Fibroblast of lung (primary cell): ENCODE data around the gene THEM5. TPM values are rescaled to one million over a fixed set of nuclear protein-coding genes. Genes with fewer than 3 reads are reported as not detected.
A peak's percentile ranks its signal among the peaks of the same experiment; 100 is the strongest.

Experiments
- DNase-seq, 2 donors: peaks; one replicate each; pipeline versions ENCODE4 v3.0.0 to v3.0.0-alpha.2; 2010; ENCODE audit warnings: low read depth in 2 of 2
- H2AFZ ChIP-seq: 2 replicates; pipeline ENCODE4 v1.5.1; 2012; ENCODE audit warnings: low read length, control low read depth, inconsistent platforms
- H3K27ac ChIP-seq: 2 replicates; pipeline ENCODE4 v1.5.1; 2011; ENCODE audit warnings: low read length, control low read depth; ENCODE audit not compliant: insufficient read depth
- H3K27me3 ChIP-seq: 2 replicates; pipeline ENCODE4 v1.5.1; 2011; ENCODE audit warnings: mild to moderate bottlenecking, low read length; ENCODE audit not compliant: control insufficient read depth, insufficient read depth
- H3K36me3 ChIP-seq: 2 replicates; pipeline ENCODE4 v1.5.1; 2011; ENCODE audit warnings: low read length; ENCODE audit not compliant: control insufficient read depth, insufficient read depth
- H3K4me1 ChIP-seq: 2 replicates; pipeline ENCODE4 v1.5.1; 2011; ENCODE audit warnings: low read length; ENCODE audit not compliant: control insufficient read depth, insufficient read depth; ENCODE audit errors: extremely low read depth
- H3K4me2 ChIP-seq: 2 replicates; pipeline ENCODE4 v1.5.1; 2011; ENCODE audit warnings: low read length, control low read depth; ENCODE audit not compliant: insufficient read depth; ENCODE audit errors: extremely low read depth
- H3K4me3 ChIP-seq, 4 experiments: fragments of 200-600 bp in 1 of 4; sonication (generic) in 1 of 4; replicated peaks in 1 of 4; 2 replicates each; pipeline ENCODE4 v1.5.1; 2011 to 2016; ENCODE audit warnings: low read length in 4 of 4, low read depth in 3 of 4, mild to moderate bottlenecking in 3 of 4, control low read depth in 2 of 4, inconsistent platforms in 1 of 4, mixed read lengths in 1 of 4; ENCODE audit not compliant: insufficient read depth in 1 of 4; ENCODE audit errors: control extremely low read depth in 1 of 4
- H3K79me2 ChIP-seq: 2 replicates; pipeline ENCODE4 v1.5.1; 2012; ENCODE audit warnings: mild to moderate bottlenecking, low read length, inconsistent platforms; ENCODE audit not compliant: control insufficient read depth, insufficient read depth
- H3K9ac ChIP-seq: 2 replicates; pipeline ENCODE4 v1.5.1; 2011; ENCODE audit warnings: mild to moderate bottlenecking, low read length, control low read depth; ENCODE audit not compliant: insufficient read depth
- H3K9me3 ChIP-seq: 2 replicates; pipeline ENCODE4 v1.5.1; 2012; ENCODE audit warnings: low read depth, low read length; ENCODE audit not compliant: control insufficient read depth, insufficient read depth
- H4K20me1 ChIP-seq: 2 replicates; pipeline ENCODE4 v1.5.1; 2011; ENCODE audit warnings: low read length; ENCODE audit not compliant: control insufficient read depth, insufficient read depth; ENCODE audit errors: extremely low read depth
- EZH2 ChIP-seq: IDR thresholded peaks from 2 replicates; pipeline ENCODE4 v1.5.1; 2012; ENCODE audit warnings: low read length, control low read depth, mild to moderate bottlenecking; ENCODE audit errors: missing control alignments
- polyA plus RNA-seq, 2 donors: library from polyadenylated mRNA; depleted of rRNA in 1 of 2; stranded (reverse) in 1 of 2; unstranded in 1 of 2; fragments of >200 nt; gene quantifications; 2 replicates each; pipeline ENCODE4 v1.2.1, GENCODE V29; 2011 to 2012; ENCODE audit warnings: missing spikeins in 1 of 2
- total RNA-seq: library from RNA; depleted of rRNA; stranded (reverse); fragments of >200 nt; gene quantifications from 2 replicates; pipeline ENCODE4 v1.2.1, GENCODE V29; 2014
- TF ChIP-seq, protein P1 (sequence below), 2 donors: IDR thresholded peaks in 1 of 2; conservative IDR thresholded peaks in 1 of 2; 1 replicate in 1 of 2; 2 replicates in 1 of 2; pipeline ENCODE4 v1.5.1; 2011 to 2012; ENCODE audit warnings: low read length in 2 of 2, control low read depth in 1 of 2, inconsistent platforms in 1 of 2, low read depth in 1 of 2, mild to moderate bottlenecking in 1 of 2

Gene THEM5
- total and polyA plus RNA-seq, 2 donors (not counting 1 experiment from before 2014, with no cell fraction given), result not detected

DNA sequence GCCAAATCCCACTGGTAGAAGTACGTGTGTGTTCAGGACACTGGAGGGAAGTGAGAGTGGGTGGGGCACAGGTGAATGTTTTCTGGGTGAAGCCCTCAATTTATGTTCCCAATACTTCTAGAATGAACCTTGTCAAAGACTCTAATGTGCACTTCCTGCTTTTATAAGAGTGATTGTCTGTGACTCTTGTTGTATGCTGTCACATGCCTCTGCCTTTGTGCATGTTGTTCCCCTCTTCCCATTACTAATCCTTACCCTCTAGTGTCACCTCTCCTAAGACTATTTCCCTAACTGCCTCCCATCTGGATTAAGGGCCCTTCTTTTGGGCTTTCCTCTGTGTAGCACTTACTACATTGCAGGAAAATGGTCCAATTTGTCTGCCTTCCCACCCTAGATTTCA lies 45.7 kb downstream of the THEM5 start:
- Histone ChIP-seq H4K20me1 (no peaks in the 10 kb centered on the region), H3K79me2 (no peaks in the 10 kb centered on the region), H3K4me1 (no peaks in the 10 kb centered on the region), H3K27me3 (peaks cover 45% of the 10 kb centered on the region), H3K36me3 (no peaks in the 10 kb centered on the region), H3K9me3 (no peaks in the 10 kb centered on the region), H3K4me2 (no peak overlapping the region), H2AFZ (no peak overlapping the region), H3K27ac (no peak overlapping the region), H3K9ac (no peak overlapping the region), H3K4me3 (no peak overlapping the region)
- DNase-seq, result no peak
- no peak for TF ChIP-seq EZH2
- TF ChIP-seq, protein P1, sequence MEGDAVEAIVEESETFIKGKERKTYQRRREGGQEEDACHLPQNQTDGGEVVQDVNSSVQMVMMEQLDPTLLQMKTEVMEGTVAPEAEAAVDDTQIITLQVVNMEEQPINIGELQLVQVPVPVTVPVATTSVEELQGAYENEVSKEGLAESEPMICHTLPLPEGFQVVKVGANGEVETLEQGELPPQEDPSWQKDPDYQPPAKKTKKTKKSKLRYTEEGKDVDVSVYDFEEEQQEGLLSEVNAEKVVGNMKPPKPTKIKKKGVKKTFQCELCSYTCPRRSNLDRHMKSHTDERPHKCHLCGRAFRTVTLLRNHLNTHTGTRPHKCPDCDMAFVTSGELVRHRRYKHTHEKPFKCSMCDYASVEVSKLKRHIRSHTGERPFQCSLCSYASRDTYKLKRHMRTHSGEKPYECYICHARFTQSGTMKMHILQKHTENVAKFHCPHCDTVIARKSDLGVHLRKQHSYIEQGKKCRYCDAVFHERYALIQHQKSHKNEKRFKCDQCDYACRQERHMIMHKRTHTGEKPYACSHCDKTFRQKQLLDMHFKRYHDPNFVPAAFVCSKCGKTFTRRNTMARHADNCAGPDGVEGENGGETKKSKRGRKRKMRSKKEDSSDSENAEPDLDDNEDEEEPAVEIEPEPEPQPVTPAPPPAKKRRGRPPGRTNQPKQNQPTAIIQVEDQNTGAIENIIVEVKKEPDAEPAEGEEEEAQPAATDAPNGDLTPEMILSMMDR (conservative IDR thresholded peaks at IDR 0.05 in 1 of 2, IDR thresholded peaks at IDR 0.05 in 1 of 2; ENCODE audit: low read depth in 1 of 2, low read length in 2 of 2), result no peak

DNA sequence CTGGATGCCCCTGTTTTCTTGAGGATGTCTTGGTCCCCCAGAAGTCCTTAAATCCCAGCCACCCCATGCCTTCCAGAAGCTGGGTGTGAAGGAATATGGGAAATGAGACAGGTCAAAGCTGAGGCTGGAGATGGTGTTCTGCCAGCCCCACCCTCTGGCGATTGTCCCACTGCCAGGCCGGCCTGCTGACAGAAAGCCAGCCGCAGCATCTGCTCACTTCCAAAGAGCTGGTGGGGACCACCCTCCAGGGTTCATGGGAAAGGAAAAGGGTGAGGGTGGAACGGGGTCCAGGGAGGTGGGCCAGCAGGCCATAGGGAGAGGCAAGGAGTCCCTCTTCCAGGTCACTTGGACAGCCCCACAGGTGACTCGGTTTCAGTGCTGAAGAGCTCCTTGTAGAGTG lies 46.4 kb downstream of the THEM5 start:
- H2AFZ ChIP-seq, result no peak overlapping the region
- no peak overlapping the region for H3K9ac ChIP-seq
- TF ChIP-seq EZH2, result no peak
- TF ChIP-seq, protein P1 (conservative IDR thresholded peaks at IDR 0.05 in 1 of 2, IDR thresholded peaks at IDR 0.05 in 1 of 2; ENCODE audit: low read depth in 1 of 2, low read length in 2 of 2), result no peak
- no peaks in the 10 kb centered on the region for H3K36me3 ChIP-seq
- H3K9me3 ChIP-seq, result no peaks in the 10 kb centered on the region
- no peak for DNase-seq
- peaks cover 47% of the 10 kb centered on the region for H3K27me3 ChIP-seq
- no peak overlapping the region for H3K27ac ChIP-seq
- no peaks in the 10 kb centered on the region for H4K20me1 ChIP-seq
- H3K4me1 ChIP-seq, result no peaks in the 10 kb centered on the region
- no peak overlapping the region for H3K4me3 ChIP-seq
- H3K79me2 ChIP-seq, result no peaks in the 10 kb centered on the region
- H3K4me2 ChIP-seq, result no peak overlapping the region

DNA sequence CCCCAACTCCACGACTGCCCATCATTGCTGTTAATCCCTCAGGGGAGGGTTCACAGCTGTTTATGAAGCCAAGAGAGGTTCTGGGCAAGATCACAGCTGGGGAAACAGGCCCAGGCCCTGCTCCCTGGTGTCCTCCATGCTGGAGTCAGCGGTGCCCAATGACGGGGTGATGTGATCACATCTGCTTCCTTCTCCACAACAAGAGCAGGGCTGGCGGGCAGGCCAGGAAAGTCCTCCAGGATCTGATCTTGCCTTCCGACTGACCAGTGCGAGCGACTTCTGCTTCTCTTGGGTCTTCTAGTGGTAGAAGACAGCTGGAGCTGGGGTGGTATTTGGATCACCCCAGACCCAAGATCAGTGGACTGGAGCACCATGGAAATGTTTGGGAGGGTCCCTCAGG lies 47.3 kb downstream of the THEM5 start:
- no peak for DNase-seq
- Histone ChIP-seq H2AFZ (no peak overlapping the region), H4K20me1 (no peaks in the 10 kb centered on the region), H3K9ac (no peak overlapping the region), H3K4me2 (no peak overlapping the region), H3K4me1 (no peaks in the 10 kb centered on the region), H3K4me3 (no peak overlapping the region), H3K9me3 (no peaks in the 10 kb centered on the region), H3K79me2 (no peaks in the 10 kb centered on the region), H3K36me3 (no peaks in the 10 kb centered on the region), H3K27me3 (peaks cover 48% of the 10 kb centered on the region), H3K27ac (no peak overlapping the region)
- TF ChIP-seq, protein P1 (conservative IDR thresholded peaks at IDR 0.05 in 1 of 2, IDR thresholded peaks at IDR 0.05 in 1 of 2; ENCODE audit: low read depth in 1 of 2, low read length in 2 of 2), result no peak
- TF ChIP-seq EZH2, result peak; percentile 64
